ENCODE data around the gene PXT1. TPM values are rescaled to one million over a fixed set of nuclear protein-coding genes. Genes with fewer than 3 reads are reported as not detected.
A peak's percentile ranks its signal among the peaks of the same experiment; 100 is the strongest.

PXT1 gene, protein sequence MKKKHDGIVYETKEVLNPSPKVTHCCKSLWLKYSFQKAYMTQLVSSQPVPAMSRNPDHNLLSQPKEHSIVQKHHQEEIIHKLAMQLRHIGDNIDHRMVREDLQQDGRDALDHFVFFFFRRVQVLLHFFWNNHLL
- total RNA-seq, result 1 to 10 TPM; 1.8 to 3.6 TPM
- polyA plus RNA-seq (ENCODE audit: insufficient read depth, low read depth, low replicate concordance), result 4.2 TPM
- long read RNA-seq, donor 1, result 0 reads
- long read RNA-seq, donor 2, result 0 reads

DNA sequence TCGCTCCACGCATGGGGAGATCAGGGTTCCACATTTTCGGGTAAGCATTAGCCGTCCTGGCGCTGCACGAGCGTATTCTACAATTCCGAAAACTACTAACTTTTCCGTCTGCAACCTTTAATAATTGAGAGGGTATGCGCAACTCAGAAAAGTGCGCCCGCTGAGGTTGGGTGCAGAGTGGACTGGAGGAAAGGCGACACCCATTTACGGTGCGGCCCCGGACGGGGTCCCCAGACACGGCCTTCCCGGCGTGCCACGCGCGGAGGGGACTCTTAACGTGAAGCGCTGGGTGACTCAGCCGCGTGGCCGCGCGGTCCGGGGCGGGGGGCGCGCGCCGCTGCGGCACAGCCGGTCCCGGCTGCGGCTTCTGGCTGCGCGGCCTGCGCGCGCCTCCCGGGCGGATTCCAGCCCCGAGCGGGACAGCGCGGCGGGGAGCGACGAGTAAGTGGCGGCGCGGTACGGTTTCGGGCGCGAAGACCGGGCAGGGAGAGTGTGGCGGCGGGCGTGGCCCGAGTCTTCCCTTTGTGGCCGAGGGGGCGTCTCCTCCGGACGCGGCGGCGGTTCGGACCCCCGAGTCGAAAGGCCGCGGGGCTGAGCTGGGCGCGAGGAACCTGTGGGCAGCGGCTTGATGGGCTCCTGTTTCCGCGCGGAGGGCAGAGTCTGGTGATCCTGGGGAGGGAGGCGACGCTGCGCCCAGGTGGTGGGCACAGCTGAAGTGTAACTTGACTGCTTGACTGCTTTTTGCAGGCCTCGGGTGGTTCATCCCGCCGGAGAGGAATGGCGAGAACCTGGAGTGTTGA is at the start of gene PXT1, which contains the start of gene KCTD20:
PXT1 (minus strand) TSS at position 184 of the 800 bp plus-strand sequence. CDS start 16,772 bp downstream, outside the sequence.
KCTD20 (plus strand) TSS at position 330 of the 800 bp plus-strand sequence. CDS start 27,098 bp downstream, outside the sequence.
- H3K4me1 ChIP-seq, result peaks cover 29% of the 10 kb centered on the region
- H3K4me3 ChIP-seq, result peak within 1 kb of the TSS; percentile 82 to 92
- DNase-seq, result peak; percentile 89
- no peaks in the 10 kb centered on the region for H3K27me3 ChIP-seq
- no peaks in the 10 kb centered on the region for H3K9me3 ChIP-seq
- TF ChIP-seq CTCF (IDR thresholded peaks at IDR 0.05), result peak in 2 of 3 experiments; percentile 2 to 6
- no peak for TF ChIP-seq POLR2A (IDR thresholded peaks at IDR 0.05)
- 1% methylated on average over 41 to 81 of the region's 91 CpGs for WGBS, 2 donors
- peak within 1 kb of the TSS; percentile 98 to 99 for H3K27ac ChIP-seq
- intact Hi-C loops (cut with DNase I; ENCODE audit: low total_unique reads), result no loop called here
- H3K36me3 ChIP-seq (ENCODE audit: low read depth, missing control alignments), result no peaks in the 10 kb centered on the region

DNA sequence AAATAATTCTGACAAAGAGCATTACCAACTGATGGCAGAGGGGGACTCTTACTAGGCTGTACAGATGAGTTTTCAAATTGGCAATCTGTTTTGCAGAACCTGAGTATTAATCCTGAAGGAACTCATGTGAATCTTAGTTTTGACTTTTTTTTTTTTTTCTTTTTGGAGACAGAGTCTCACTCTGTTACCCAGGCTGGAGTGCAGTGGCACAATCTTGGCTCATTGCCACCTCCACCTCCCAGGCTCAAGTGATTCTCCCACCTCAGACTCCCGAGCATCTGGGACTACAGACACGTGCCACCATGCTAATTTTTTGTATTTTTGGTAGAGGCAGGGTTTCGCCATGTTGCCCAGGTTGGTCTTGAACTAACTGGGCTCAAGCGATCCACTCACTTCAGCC is 49.4 kb upstream of the PXT1 start:
- intact Hi-C loops (cut with DNase I; ENCODE audit: low total_unique reads), result no loop called here
- 87 to 88% methylated on average over 4 of the region's 4 CpGs for WGBS, 2 donors
- H3K36me3 ChIP-seq (ENCODE audit: low read depth, missing control alignments), result no peaks in the 10 kb centered on the region
- H3K9me3 ChIP-seq, result no peaks in the 10 kb centered on the region
- no peak overlapping the region for H3K27ac ChIP-seq
- H3K4me1 ChIP-seq, result no peaks in the 10 kb centered on the region
- no peak for DNase-seq
- no peak overlapping the region for H3K4me3 ChIP-seq
- no peak for TF ChIP-seq POLR2A (IDR thresholded peaks at IDR 0.05)
- TF ChIP-seq CTCF (IDR thresholded peaks at IDR 0.05), result no peak
- H3K27me3 ChIP-seq, result no peaks in the 10 kb centered on the region

DNA sequence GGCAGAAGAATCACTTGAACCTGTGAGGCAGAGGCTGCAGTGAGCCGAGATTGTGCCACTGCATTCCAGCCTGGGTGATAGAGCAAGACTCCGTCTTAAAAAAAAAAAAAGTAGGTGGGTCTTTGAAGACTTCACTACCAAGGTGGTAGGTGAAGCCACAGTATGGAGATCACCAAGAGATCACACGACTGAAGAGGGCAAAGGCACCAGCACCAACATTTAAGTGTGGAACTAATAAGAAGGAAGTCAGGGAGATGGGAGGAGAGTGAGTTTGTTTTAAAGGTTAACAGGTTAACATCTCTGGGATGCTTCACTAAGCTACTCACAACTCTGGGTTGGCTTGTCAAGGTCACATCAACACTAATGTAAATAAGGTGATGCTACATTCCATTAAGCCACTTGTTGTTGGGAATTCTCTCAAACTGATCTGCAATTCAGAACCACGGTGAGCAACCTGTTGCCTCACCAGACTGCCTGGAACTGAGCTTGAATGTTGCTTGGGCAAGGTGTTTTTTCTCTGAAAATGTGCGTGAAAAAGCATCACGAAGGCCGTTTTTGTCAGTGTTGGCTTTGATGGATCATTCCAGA is 48.8 kb upstream of the PXT1 start:
- 88% methylated on average over 7 of the region's 7 CpGs for WGBS, 2 donors
- DNase-seq, result no peak
- H3K36me3 ChIP-seq (ENCODE audit: low read depth, missing control alignments), result no peaks in the 10 kb centered on the region
- no peaks in the 10 kb centered on the region for H3K4me1 ChIP-seq
- H3K27ac ChIP-seq, result no peak overlapping the region
- H3K4me3 ChIP-seq, result no peak overlapping the region
- intact Hi-C loops (cut with DNase I; ENCODE audit: low total_unique reads), result no loop called here
- TF ChIP-seq CTCF (IDR thresholded peaks at IDR 0.05), result no peak
- TF ChIP-seq POLR2A (IDR thresholded peaks at IDR 0.05), result no peak
- H3K27me3 ChIP-seq, result no peaks in the 10 kb centered on the region
- H3K9me3 ChIP-seq, result no peaks in the 10 kb centered on the region

- 88 to 89% methylated on average over 4 of the region's 4 CpGs for WGBS, 2 donors
- TF ChIP-seq CTCF (IDR thresholded peaks at IDR 0.05), result no peak
- TF ChIP-seq POLR2A (IDR thresholded peaks at IDR 0.05), result no peak
- Histone ChIP-seq H3K9me3 (no peaks in the 10 kb centered on the region), H3K36me3 (ENCODE audit: low read depth, missing control alignments) (no peaks in the 10 kb centered on the region), H3K4me3 (no peak overlapping the region), H3K27ac (no peak overlapping the region), H3K4me1 (no peaks in the 10 kb centered on the region), H3K27me3 (no peaks in the 10 kb centered on the region)
- DNase-seq, result no peak
- intact Hi-C loops (cut with DNase I; ENCODE audit: low total_unique reads), result no loop called here
These were observed 46.8 kb upstream of the PXT1 start for GRCh38 chr6:36489426-36489825.

Data from testis (tissue), 5 donors.